ENCODE measurements around the gene POFUT2.

DNA sequence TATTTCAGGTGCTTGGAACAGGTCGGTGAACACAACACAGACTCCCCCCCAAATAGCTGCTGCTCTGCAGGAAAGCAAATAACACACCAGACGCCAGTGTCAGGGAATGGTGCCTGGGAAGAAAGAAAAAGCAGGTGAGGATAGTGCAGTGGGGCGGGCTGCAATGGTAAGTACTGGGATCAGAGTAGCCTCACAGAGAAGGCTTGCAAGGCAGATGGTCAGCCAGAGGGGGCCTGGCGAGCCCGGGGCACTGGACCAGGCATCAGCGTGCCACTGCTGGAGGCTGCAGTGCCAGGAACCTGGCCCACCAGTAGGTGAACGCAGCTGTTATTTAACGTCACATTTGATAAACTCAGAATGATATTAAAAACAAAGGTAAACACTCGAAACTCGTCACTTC is 60.0 kb downstream of the POFUT2 start:
- TF ChIP-seq ZBTB7A (IDR thresholded peaks at IDR 0.05; ENCODE audit: low read depth) (no peak), TAF1 (IDR thresholded peaks at IDR 0.05; ENCODE audit: low read depth) (no peak), FOXM1 (IDR thresholded peaks at IDR 0.05; ENCODE audit: borderline replicate concordance, low read depth) (no peak), YY1 (IDR thresholded peaks at IDR 0.05; ENCODE audit: low read depth) (no peak), CEBPB (IDR thresholded peaks at IDR 0.05) (no peak), CREB1 (IDR thresholded peaks at IDR 0.05; ENCODE audit: low read depth) (no peak)
- TF ChIP-seq, protein P1, sequence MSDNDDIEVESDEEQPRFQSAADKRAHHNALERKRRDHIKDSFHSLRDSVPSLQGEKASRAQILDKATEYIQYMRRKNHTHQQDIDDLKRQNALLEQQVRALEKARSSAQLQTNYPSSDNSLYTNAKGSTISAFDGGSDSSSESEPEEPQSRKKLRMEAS (IDR thresholded peaks at IDR 0.05) = no peak
- TF ChIP-seq, protein P2, sequence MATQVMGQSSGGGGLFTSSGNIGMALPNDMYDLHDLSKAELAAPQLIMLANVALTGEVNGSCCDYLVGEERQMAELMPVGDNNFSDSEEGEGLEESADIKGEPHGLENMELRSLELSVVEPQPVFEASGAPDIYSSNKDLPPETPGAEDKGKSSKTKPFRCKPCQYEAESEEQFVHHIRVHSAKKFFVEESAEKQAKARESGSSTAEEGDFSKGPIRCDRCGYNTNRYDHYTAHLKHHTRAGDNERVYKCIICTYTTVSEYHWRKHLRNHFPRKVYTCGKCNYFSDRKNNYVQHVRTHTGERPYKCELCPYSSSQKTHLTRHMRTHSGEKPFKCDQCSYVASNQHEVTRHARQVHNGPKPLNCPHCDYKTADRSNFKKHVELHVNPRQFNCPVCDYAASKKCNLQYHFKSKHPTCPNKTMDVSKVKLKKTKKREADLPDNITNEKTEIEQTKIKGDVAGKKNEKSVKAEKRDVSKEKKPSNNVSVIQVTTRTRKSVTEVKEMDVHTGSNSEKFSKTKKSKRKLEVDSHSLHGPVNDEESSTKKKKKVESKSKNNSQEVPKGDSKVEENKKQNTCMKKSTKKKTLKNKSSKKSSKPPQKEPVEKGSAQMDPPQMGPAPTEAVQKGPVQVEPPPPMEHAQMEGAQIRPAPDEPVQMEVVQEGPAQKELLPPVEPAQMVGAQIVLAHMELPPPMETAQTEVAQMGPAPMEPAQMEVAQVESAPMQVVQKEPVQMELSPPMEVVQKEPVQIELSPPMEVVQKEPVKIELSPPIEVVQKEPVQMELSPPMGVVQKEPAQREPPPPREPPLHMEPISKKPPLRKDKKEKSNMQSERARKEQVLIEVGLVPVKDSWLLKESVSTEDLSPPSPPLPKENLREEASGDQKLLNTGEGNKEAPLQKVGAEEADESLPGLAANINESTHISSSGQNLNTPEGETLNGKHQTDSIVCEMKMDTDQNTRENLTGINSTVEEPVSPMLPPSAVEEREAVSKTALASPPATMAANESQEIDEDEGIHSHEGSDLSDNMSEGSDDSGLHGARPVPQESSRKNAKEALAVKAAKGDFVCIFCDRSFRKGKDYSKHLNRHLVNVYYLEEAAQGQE (IDR thresholded peaks at IDR 0.05; ENCODE audit: low read depth) = no peak

Measured in Ishikawa (cell line).